ENCODE results near the gene MYL4.

Gene MYL4

GRCh38 chr17:47225436-47225858, 16.3 kb downstream of the MYL4 start:
- H3K27ac ChIP-seq = no peak overlapping the region
- TF ChIP-seq ZFX (IDR thresholded peaks at IDR 0.05) (no peak), CTCF (conservative IDR thresholded peaks at IDR 0.05) (no peak)

GRCh38 chr17:47225911-47226688, 17.0 kb downstream of the MYL4 start:
- no peak overlapping the region for H3K27ac ChIP-seq

GRCh38 chr17:47227862-47228261, 18.7 kb downstream of the MYL4 start:
- H3K27ac ChIP-seq = no peak overlapping the region
- TF ChIP-seq CTCF (conservative IDR thresholded peaks at IDR 0.05) = no peak
- no peak for TF ChIP-seq ZFX (IDR thresholded peaks at IDR 0.05)

More at GRCh38 chr17:47225911-47226688, 17.0 kb downstream of the MYL4 start:
- TF ChIP-seq CTCF (conservative IDR thresholded peaks at IDR 0.05) = no peak
- no peak for TF ChIP-seq ZFX (IDR thresholded peaks at IDR 0.05)

- no peak overlapping the region for H3K27ac ChIP-seq
- TF ChIP-seq CTCF (conservative IDR thresholded peaks at IDR 0.05) (peak; percentile 100), ZFX (IDR thresholded peaks at IDR 0.05) (no peak)
These were observed 20.6 kb downstream of the MYL4 start for GRCh38 chr17:47229535-47230443.

GRCh38 chr17:47230864-47231263, 21.7 kb downstream of the MYL4 start:
- no peak for TF ChIP-seq CTCF (conservative IDR thresholded peaks at IDR 0.05)
- TF ChIP-seq ZFX (IDR thresholded peaks at IDR 0.05) = no peak
- no peak overlapping the region for H3K27ac ChIP-seq

- no peak for TF ChIP-seq ZFX (IDR thresholded peaks at IDR 0.05)
- TF ChIP-seq CTCF (conservative IDR thresholded peaks at IDR 0.05) = no peak
- no peak overlapping the region for H3K27ac ChIP-seq
These were observed 22.2 kb downstream of the MYL4 start for GRCh38 chr17:47231334-47231733.

- H3K27ac ChIP-seq = no peak overlapping the region
- TF ChIP-seq CTCF (conservative IDR thresholded peaks at IDR 0.05) (no peak), ZFX (IDR thresholded peaks at IDR 0.05) (no peak)
These were observed 22.7 kb downstream of the MYL4 start for GRCh38 chr17:47231866-47232265.
